HepG2 (cell line): ENCODE measurements around the gene ZNF189. TPM values are rescaled to one million over a fixed set of nuclear protein-coding genes. Genes with fewer than 3 reads are reported as not detected.

ENCODE experiments used
- ARNT2 ChIP-seq: sonication (generic); formaldehyde crosslinking; IDR thresholded peaks from 2 replicates; pipeline ENCODE4 v1.8.0; 2022; ENCODE audit warnings: mild to moderate bottlenecking, low read depth, missing genetic modification reagents, moderate library complexity
- BRCA1 ChIP-seq: sonication (generic); formaldehyde crosslinking; IDR thresholded peaks from 2 replicates; pipeline ENCODE4 v1.4.0; 2020; ENCODE audit warnings: missing genetic modification reagents
- CBX2 ChIP-seq, 2 experiments: fragments of 200-600 bp in 1 of 2; sonication (generic); formaldehyde crosslinking in 1 of 2; IDR thresholded peaks; 2 replicates each; pipeline versions ENCODE4 v1.7.0 to v1.8.1; 2018 to 2022; ENCODE audit warnings: low read depth in 2 of 2, low read length in 1 of 2, mild to moderate bottlenecking in 1 of 2, missing genetic modification reagents in 1 of 2
- CBX5 ChIP-seq: sonication (generic); formaldehyde crosslinking; IDR thresholded peaks from 2 replicates; pipeline ENCODE4 v1.4.0; 2020; ENCODE audit warnings: missing genetic modification reagents, borderline replicate concordance
- CEBPB ChIP-seq: IDR thresholded peaks from 2 replicates; pipeline ENCODE4 v1.6.1; 2011; ENCODE audit warnings: low read depth, low read length, improper control_type of control experiment, borderline replicate concordance
- ERF ChIP-seq: IDR thresholded peaks from 2 replicates; pipeline ENCODE4 v1.6.1; 2018; ENCODE audit warnings: missing biosample characterization, missing genetic modification reagents
- GABPA ChIP-seq, 2 experiments: IDR thresholded peaks; 2 replicates each; pipeline ENCODE4 v1.6.1; 2011 to 2016; ENCODE audit warnings: low read depth in 2 of 2, low read length in 1 of 2, missing biosample characterization in 1 of 2, missing genetic modification characterization in 1 of 2
- GMEB2 ChIP-seq: IDR thresholded peaks from 2 replicates; pipeline ENCODE4 v1.6.1; 2016; ENCODE audit warnings: missing biosample characterization, missing genetic modification reagents, low read depth
- HOXA9 ChIP-seq: sonication (generic); formaldehyde crosslinking; IDR thresholded peaks from 2 replicates; pipeline ENCODE4 v1.8.1; 2022; ENCODE audit warnings: missing genetic modification reagents, mild to moderate bottlenecking, moderate library complexity, borderline replicate concordance
- MEIS2 ChIP-seq: sonication (generic); formaldehyde crosslinking; IDR thresholded peaks from 2 replicates; pipeline ENCODE4 v1.9.0; 2021; ENCODE audit warnings: mild to moderate bottlenecking, missing genetic modification reagents
- MIER2 ChIP-seq: IDR thresholded peaks from 2 replicates; pipeline ENCODE4 v1.6.1; 2016; ENCODE audit warnings: missing biosample characterization, missing genetic modification reagents
- MXD4 ChIP-seq: IDR thresholded peaks from 2 replicates; pipeline ENCODE4 v1.6.1; 2016; ENCODE audit warnings: mild to moderate bottlenecking, missing biosample characterization, missing genetic modification reagents
- NCOR1 ChIP-seq: fragments of 200-600 bp; sonication (generic); IDR thresholded peaks from 2 replicates; pipeline ENCODE4 v1.7.0; 2017; ENCODE audit warnings: antibody characterized with exemption, low read length, borderline replicate concordance
- STAT5B ChIP-seq: sonication (generic); formaldehyde crosslinking; IDR thresholded peaks from 2 replicates; pipeline ENCODE4 v1.4.0; 2020; ENCODE audit warnings: missing genetic modification reagents
- TFE3 ChIP-seq: IDR thresholded peaks from 2 replicates; pipeline ENCODE4 v1.6.1; 2016
- THRA ChIP-seq: sonication (generic); formaldehyde crosslinking; IDR thresholded peaks from 2 replicates; pipeline ENCODE4 v1.4.0; 2020; ENCODE audit warnings: missing genetic modification reagents, borderline replicate concordance
- ZNF143 ChIP-seq: sonication (generic); formaldehyde crosslinking; IDR thresholded peaks from 2 replicates; pipeline ENCODE4 v1.4.0; 2020; ENCODE audit warnings: missing genetic modification reagents
- ZNF282 ChIP-seq: fragments of 450-650 bp; IDR thresholded peaks from 2 replicates; pipeline ENCODE4 v1.6.1; 2018; ENCODE audit not compliant: partially characterized antibody
- ZNF30 ChIP-seq: sonication (generic); formaldehyde crosslinking; IDR thresholded peaks from 2 replicates; pipeline ENCODE4 v1.5.0; 2020; ENCODE audit warnings: mild to moderate bottlenecking, missing genetic modification reagents
- ZNF503 ChIP-seq: sonication (generic); formaldehyde crosslinking; IDR thresholded peaks from 2 replicates; pipeline ENCODE4 v1.4.0; 2020; ENCODE audit warnings: missing genetic modification reagents
- ZNF556 ChIP-seq: sonication (generic); formaldehyde crosslinking; IDR thresholded peaks from 2 replicates; pipeline ENCODE4 v1.4.0; 2020; ENCODE audit warnings: mild to moderate bottlenecking, missing genetic modification reagents, borderline replicate concordance
- ZNF740 ChIP-seq: sonication (generic); formaldehyde crosslinking; IDR thresholded peaks from 2 replicates; pipeline ENCODE4 v1.4.0; 2020; ENCODE audit warnings: missing genetic modification reagents
- ZNF75D ChIP-seq: sonication (generic); formaldehyde crosslinking; IDR thresholded peaks from 2 replicates; pipeline ENCODE4 v1.8.1; 2023; ENCODE audit warnings: missing genetic modification reagents, mild to moderate bottlenecking, borderline replicate concordance
- ZNF773 ChIP-seq: sonication (generic); formaldehyde crosslinking; IDR thresholded peaks from 2 replicates; pipeline ENCODE4 v1.4.0; 2020; ENCODE audit warnings: missing genetic modification reagents, borderline replicate concordance
- ZNF788 ChIP-seq: sonication (generic); formaldehyde crosslinking; IDR thresholded peaks from 2 replicates; pipeline ENCODE4 v1.5.0; 2020; ENCODE audit warnings: mild to moderate bottlenecking, missing genetic modification reagents, borderline replicate concordance
- polyA plus RNA-seq, 8 experiments: library from polyadenylated mRNA; depleted of rRNA in 3 of 8; stranded (reverse) in 7 of 8; unstranded in 1 of 8; fragments of >200 nt; fragmentation: Illumina TruSeq in 4 of 8; extraction: Trizol in 4 of 8; gene quantifications; 2 replicates each; pipeline versions ENCODE4 v1.2.1 to v1.2.3, GENCODE V29; 2011 to 2016; ENCODE audit warnings: low read depth in 4 of 8, missing spikeins in 1 of 8, mixed read lengths in 1 of 8; ENCODE audit not compliant: insufficient read depth in 1 of 8
- total RNA-seq, 5 experiments: library from RNA; depleted of rRNA; stranded (reverse); fragments of >200 nt; fragmentation: Illumina TruSeq; extraction: Trizol; gene quantifications; 2 replicates each; pipeline ENCODE4 v1.2.3, GENCODE V29; 2016; ENCODE audit warnings: low read depth in 1 of 5

ZNF189 gene
- total and polyA plus RNA-seq, 2 of the 13 experiments (the other 11 are each of a cell fraction or from before 2014, with no cell fraction given): 8.4 to 50.0 TPM

GRCh38 chr9:101433229-101433628, 34.6 kb downstream of the ZNF189 start (continued):
- TF ChIP-seq GMEB2 (no peak), ZNF740 (no peak), ZNF773 (CRISPR knock-in tag) (no peak), MXD4 (CRISPR knock-in tag) (peak; percentile 54; the same call in 1 of the 2 replicates), TFE3 (CRISPR knock-in tag) (peak; percentile 63; the same call in 1 of the 2 replicates), MIER2 (CRISPR knock-in tag) (peak; percentile 76), ZNF503 (peak; percentile 69; the same call in 1 of the 2 replicates), MEIS2 (CRISPR knock-in tag) (0 out of 2 replicates have a peak, but pooled peaks have one; percentile 59), ZNF75D (CRISPR knock-in tag) (no peak), ZNF788 (no peak), ERF (CRISPR knock-in tag) (peak; percentile 80), ARNT2 (CRISPR knock-in tag) (no peak), ZNF30 (CRISPR knock-in tag) (no peak), HOXA9 (no peak), ZNF143 (CRISPR knock-in tag) (0 out of 2 replicates have a peak, but pooled peaks have one; percentile 30), NCOR1 (peak; percentile 89; the same call in 1 of the 2 replicates), GABPA (IDR thresholded peaks at IDR 0.05; ENCODE audit: low read depth, low read length) (no peak), GABPA (CRISPR knock-in tag; IDR thresholded peaks at IDR 0.05; ENCODE audit: low read depth) (peak; percentile 39; the same call in 1 of the 2 replicates), CBX5 (CRISPR knock-in tag) (no peak), ZNF556 (CRISPR knock-in tag) (no peak), BRCA1 (CRISPR knock-in tag) (no peak), ZNF282 (no peak), CBX2 (IDR thresholded peaks at IDR 0.05; ENCODE audit: low read depth, low read length) (no peak), CBX2 (CRISPR knock-in tag; IDR thresholded peaks at IDR 0.05; ENCODE audit: low read depth) (no peak), CEBPB (no peak), STAT5B (no peak), THRA (CRISPR knock-in tag) (peak; percentile 83; the same call in 1 of the 2 replicates)
